Measurements from ENCODE around the gene TPP1. TPM values are rescaled to one million over a fixed set of nuclear protein-coding genes. Genes with fewer than 3 reads are reported as not detected.

The TPP1 gene
- total and polyA plus RNA-seq, 10 of the 15 experiments (the other 5 are each of a cell fraction or from before 2014, with no cell fraction given): 7.5 to 64.6 (median 38.3) TPM

DNA sequence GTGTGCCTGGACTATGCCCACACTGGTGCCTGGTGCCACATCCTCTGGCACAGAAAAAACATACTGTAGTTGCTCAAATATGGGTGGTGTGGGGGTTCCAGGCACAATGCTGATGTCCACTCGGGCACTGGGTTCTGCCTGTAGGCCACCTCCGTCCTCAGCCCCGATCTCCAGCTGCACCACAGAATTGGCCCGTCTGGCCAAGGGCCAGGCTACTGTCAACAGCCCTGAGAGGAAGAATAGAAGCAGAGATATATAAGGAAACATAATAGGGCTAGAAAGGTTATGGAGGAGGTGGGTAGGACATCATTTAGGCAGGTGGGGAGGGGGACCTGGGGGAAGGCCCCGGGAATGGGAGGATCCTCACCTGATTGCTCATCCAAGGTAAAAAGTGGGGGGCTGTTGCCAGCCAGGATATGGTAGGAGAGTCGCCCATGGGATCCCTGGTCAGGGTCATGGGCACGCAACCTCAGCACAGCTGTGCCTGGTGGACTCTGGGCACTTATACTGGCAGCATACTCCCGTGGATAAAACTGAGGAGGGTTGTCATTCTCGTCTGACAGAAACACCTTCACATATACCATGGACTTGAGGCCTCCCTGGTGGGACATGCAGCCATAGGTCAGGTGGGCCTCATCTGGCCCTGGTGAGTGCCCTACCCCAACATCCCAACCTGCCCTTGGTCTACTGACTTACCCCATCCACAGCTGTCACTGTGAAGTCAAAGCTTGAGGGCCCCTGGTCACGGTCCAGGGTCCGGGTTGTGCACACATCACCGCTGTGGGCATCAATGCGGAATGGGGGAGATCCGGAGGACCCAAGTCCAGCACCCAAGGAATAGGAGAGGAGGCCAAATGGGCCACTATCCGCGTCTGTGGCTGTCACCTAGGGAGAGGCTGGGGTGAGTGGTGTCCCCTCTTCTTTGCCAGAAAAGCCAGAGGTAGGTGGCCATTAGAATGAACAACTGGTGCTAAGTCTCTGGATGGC lies 14.5 kb upstream of the TPP1 start:
- no TSS peak for BruUV-seq (replicated peaks)
- Histone ChIP-seq H4K20me1 (ENCODE audit: control insufficient read depth, insufficient read depth) (no peaks in the 10 kb centered on the region), H3K4me3 (no peak overlapping the region), H3K4me1 (ENCODE audit: control insufficient read depth, insufficient read depth, low read length) (no peaks in the 10 kb centered on the region), H3K9ac (ENCODE audit: control insufficient read depth, insufficient read depth, low read length) (no peak overlapping the region), H2AFZ (ENCODE audit: control insufficient read depth, low read depth, low read length) (no peak overlapping the region), H3K27me3 (replicated peaks in 1 of 2; ENCODE audit: control insufficient read depth in 2 of 2, insufficient read depth in 2 of 2, low read length in 1 of 2) (no peaks in the 10 kb centered on the region), H3K9me3 (replicated peaks; ENCODE audit: control insufficient read depth, insufficient read depth, low read length) (no peaks in the 10 kb centered on the region), H3K36me3 (ENCODE audit: control insufficient read depth in 2 of 2, insufficient read depth in 2 of 2, low read length in 1 of 2) (no peaks in the 10 kb centered on the region), H3K27ac (ENCODE audit: control insufficient read depth, insufficient read depth) (no peak overlapping the region), H3K4me2 (ENCODE audit: control insufficient read depth, insufficient read depth) (no peak overlapping the region), H3K79me2 (ENCODE audit: control insufficient read depth, insufficient read depth, low read length) (no peaks in the 10 kb centered on the region)
- CTCF ChIA-PET: no interaction called here
- ATAC-seq (no peak), FAIRE-seq (no peak), DNase-seq (ENCODE audit: low read depth, low spot score) (no peak)
- 59% methylated on average over 16 of the region's 16 CpGs for WGBS (ENCODE audit: insufficient coverage, insufficient replicate concordance, low lambda C conversion rate, missing lambda C conversion rate)
- POLR2A ChIA-PET: interaction anchor here (0.7 to 1.4 kb wide), 2 partner anchors 13 to 50 kb away, joined by 3 to 4 read pairs; partner anchors contain the start of gene MRPL17
- in situ Hi-C loops (cut with MboI): no loop called here
- SMC1A ChIA-PET (ENCODE audit: uncharacterized antibody, unreplicated experiment): interaction anchor here (1.5 kb wide), 1 partner anchor 15 kb away, joined by 4 read pairs; no protein-coding TSS in a partner anchor
- RAD21 ChIA-PET (ENCODE audit: unreplicated experiment): no interaction called here
- intact Hi-C loops (cut with micrococcal nuclease; ENCODE audit: unreplicated experiment): no loop called here
- TF ChIP-seq BMI1 (IDR thresholded peaks at IDR 0.05; ENCODE audit: borderline replicate concordance): no peak
- TF ChIP-seq BCL11A (IDR thresholded peaks at IDR 0.05; ENCODE audit: low read depth, low read length): no peak
- TF ChIP-seq FOS (IDR thresholded peaks at IDR 0.05; ENCODE audit: borderline replicate concordance, extremely low read depth, insufficient read length): no peak
- TF ChIP-seq PAX8 (IDR thresholded peaks at IDR 0.05): no peak
- TF ChIP-seq MYC (IDR thresholded peaks at IDR 0.05; ENCODE audit: insufficient read depth, insufficient read length, insufficient replicate concordance, low read length, severe bottlenecking): no peak
- TF ChIP-seq GABPA (IDR thresholded peaks at IDR 0.05; ENCODE audit: low read depth): no peak
- TF ChIP-seq CREM (IDR thresholded peaks at IDR 0.05; ENCODE audit: low read depth): no peak
- TF ChIP-seq NFYB (IDR thresholded peaks at IDR 0.05; ENCODE audit: insufficient read depth, low read depth, low read length): no peak
- no peak for TF ChIP-seq TCF12 (IDR thresholded peaks at IDR 0.05; ENCODE audit: low read depth, low read length)
- no peak for TF ChIP-seq PML (IDR thresholded peaks at IDR 0.05; ENCODE audit: low read length)
- no peak for TF ChIP-seq IRF4 (IDR thresholded peaks at IDR 0.05; ENCODE audit: low read depth, low read length)
- TF ChIP-seq RFX5 (IDR thresholded peaks at IDR 0.05; ENCODE audit: low read depth, low read length): no peak
- TF ChIP-seq, protein P1, sequence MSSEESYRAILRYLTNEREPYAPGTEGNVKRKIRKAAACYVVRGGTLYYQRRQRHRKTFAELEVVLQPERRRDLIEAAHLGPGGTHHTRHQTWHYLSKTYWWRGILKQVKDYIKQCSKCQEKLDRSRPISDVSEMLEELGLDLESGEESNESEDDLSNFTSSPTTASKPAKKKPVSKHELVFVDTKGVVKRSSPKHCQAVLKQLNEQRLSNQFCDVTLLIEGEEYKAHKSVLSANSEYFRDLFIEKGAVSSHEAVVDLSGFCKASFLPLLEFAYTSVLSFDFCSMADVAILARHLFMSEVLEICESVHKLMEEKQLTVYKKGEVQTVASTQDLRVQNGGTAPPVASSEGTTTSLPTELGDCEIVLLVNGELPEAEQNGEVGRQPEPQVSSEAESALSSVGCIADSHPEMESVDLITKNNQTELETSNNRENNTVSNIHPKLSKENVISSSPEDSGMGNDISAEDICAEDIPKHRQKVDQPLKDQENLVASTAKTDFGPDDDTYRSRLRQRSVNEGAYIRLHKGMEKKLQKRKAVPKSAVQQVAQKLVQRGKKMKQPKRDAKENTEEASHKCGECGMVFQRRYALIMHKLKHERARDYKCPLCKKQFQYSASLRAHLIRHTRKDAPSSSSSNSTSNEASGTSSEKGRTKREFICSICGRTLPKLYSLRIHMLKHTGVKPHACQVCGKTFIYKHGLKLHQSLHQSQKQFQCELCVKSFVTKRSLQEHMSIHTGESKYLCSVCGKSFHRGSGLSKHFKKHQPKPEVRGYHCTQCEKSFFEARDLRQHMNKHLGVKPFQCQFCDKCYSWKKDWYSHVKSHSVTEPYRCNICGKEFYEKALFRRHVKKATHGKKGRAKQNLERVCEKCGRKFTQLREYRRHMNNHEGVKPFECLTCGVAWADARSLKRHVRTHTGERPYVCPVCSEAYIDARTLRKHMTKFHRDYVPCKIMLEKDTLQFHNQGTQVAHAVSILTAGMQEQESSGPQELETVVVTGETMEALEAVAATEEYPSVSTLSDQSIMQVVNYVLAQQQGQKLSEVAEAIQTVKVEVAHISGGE (CRISPR knock-in tag; IDR thresholded peaks at IDR 0.05): no peak
- TF ChIP-seq NFIC (IDR thresholded peaks at IDR 0.05; ENCODE audit: low read depth, low read length): no peak

Data from GM12878 (cell line).